GM23338 (cell line): ENCODE data around the gene COX14. TPM values are rescaled to one million over a fixed set of nuclear protein-coding genes. Genes with fewer than 3 reads are reported as not detected.

Source experiments
- ATAC-seq: fragments of 200-7000 bp; cut with Tn5 transposase; 3 replicates; pipeline ENCODE4 v1.9.1; 2020
- DNase-seq: peaks from one replicate; pipeline ENCODE4 v3.0.0-alpha.2; 2015; ENCODE audit warnings: low spot score
- H2AFZ ChIP-seq: fragments of 200-600 bp; sonication (generic); 2 replicates; pipeline ENCODE4 v1.8.0; 2016; ENCODE audit warnings: antibody characterized with exemption, mild to moderate bottlenecking, moderate library complexity
- H3F3A ChIP-seq: fragments of 200-600 bp; sonication (generic); replicated peaks from 2 replicates; pipeline ENCODE4 v1.8.0; 2017; ENCODE audit warnings: antibody characterized with exemption, mixed run types, low read depth
- H3K27ac ChIP-seq: fragments of 200-600 bp; sonication (generic); 2 replicates; pipeline ENCODE4 v1.6.1; 2016; ENCODE audit warnings: low read depth
- H3K27me3 ChIP-seq: fragments of 200-600 bp; sonication (generic); 2 replicates; pipeline ENCODE4 v1.8.0; 2016; ENCODE audit warnings: mild to moderate bottlenecking, mixed run types, moderate library complexity; ENCODE audit not compliant: insufficient read depth
- H3K36me3 ChIP-seq: fragments of 200-600 bp; sonication (generic); 2 replicates; pipeline ENCODE4 v1.8.0; 2016; ENCODE audit warnings: mild to moderate bottlenecking; ENCODE audit not compliant: insufficient read depth
- H3K4me1 ChIP-seq: fragments of 200-600 bp; sonication (generic); 2 replicates; pipeline ENCODE4 v1.8.0; 2016; ENCODE audit warnings: mild to moderate bottlenecking, moderate library complexity; ENCODE audit not compliant: insufficient read depth
- H3K4me2 ChIP-seq: fragments of 200-600 bp; sonication (generic); 2 replicates; pipeline ENCODE4 v1.7.1; 2017; ENCODE audit warnings: mixed run types
- H3K4me3 ChIP-seq: fragments of 200-600 bp; sonication (generic); 2 replicates; pipeline ENCODE4 v1.6.1; 2016; ENCODE audit warnings: mixed run types
- H3K79me2 ChIP-seq: fragments of 200-600 bp; sonication (generic); replicated peaks from 2 replicates; pipeline ENCODE4 v1.8.0; 2017; ENCODE audit warnings: mild to moderate bottlenecking; ENCODE audit not compliant: insufficient read depth
- H3K9me2 ChIP-seq: fragments of 200-600 bp; sonication (generic); 2 replicates; pipeline ENCODE4 v1.8.0; 2017; ENCODE audit not compliant: insufficient read depth
- H4K20me1 ChIP-seq: fragments of 200-600 bp; sonication (generic); replicated peaks from 2 replicates; pipeline ENCODE4 v1.8.0; 2017; ENCODE audit warnings: mild to moderate bottlenecking; ENCODE audit not compliant: insufficient read depth
- H3K27ac Mint-ChIP-seq: 2 replicates; pipeline ENCODE4 v1.8.0; 2020; ENCODE audit warnings: inconsistent platforms, mild to moderate bottlenecking, moderate library complexity, mixed read lengths
- H3K27me3 Mint-ChIP-seq: 3 replicates; pipeline ENCODE4 v1.8.0; 2022; ENCODE audit warnings: low read depth, mild to moderate bottlenecking, moderate library complexity, mixed read lengths, inconsistent platforms; ENCODE audit not compliant: insufficient read depth, poor library complexity
- H3K36me3 Mint-ChIP-seq: 3 replicates; pipeline ENCODE4 v1.8.0; 2021; ENCODE audit warnings: low read depth, mild to moderate bottlenecking, inconsistent platforms, moderate library complexity, mixed read lengths
- H3K4me1 Mint-ChIP-seq: 3 replicates; pipeline ENCODE4 v1.8.0; 2020; ENCODE audit warnings: mild to moderate bottlenecking, inconsistent platforms, mixed read lengths
- H3K4me3 Mint-ChIP-seq: 3 replicates; pipeline ENCODE4 v1.8.0; 2021; ENCODE audit warnings: moderate library complexity, mild to moderate bottlenecking, inconsistent platforms, mixed read lengths
- H3K9me3 Mint-ChIP-seq: 3 replicates; pipeline ENCODE4 v1.8.0; 2020; ENCODE audit warnings: moderate library complexity, mild to moderate bottlenecking, inconsistent platforms, mixed read lengths
- CTCF ChIP-seq, 2 experiments: fragments of 200-600 bp in 1 of 2; sonication (generic) in 1 of 2; conservative IDR thresholded peaks; 2 replicates each; pipeline versions ENCODE4 v1.5.1 to v1.6.1; 2016 to 2017; ENCODE audit warnings: antibody characterized with exemption in 2 of 2, low read depth in 2 of 2, mild to moderate bottlenecking in 2 of 2, moderate library complexity in 1 of 2
- EZH2 ChIP-seq: fragments of 200-600 bp; sonication (generic); IDR thresholded peaks from one replicate; pipeline ENCODE4 v1.8.0; 2017; ENCODE audit warnings: antibody characterized with exemption, mild to moderate bottlenecking, low read depth; ENCODE audit not compliant: unreplicated experiment
- EZH2phosphoT487 ChIP-seq: fragments of 200-600 bp; sonication (generic); IDR thresholded peaks from one replicate; pipeline ENCODE4 v1.8.1; 2018; ENCODE audit warnings: antibody characterized with exemption; ENCODE audit not compliant: unreplicated experiment
- JUNB ChIP-seq: IDR thresholded peaks from one replicate; pipeline ENCODE4 v1.6.1; 2016; ENCODE audit warnings: antibody characterized with exemption; ENCODE audit not compliant: unreplicated experiment
- NANOG ChIP-seq: IDR thresholded peaks from 2 replicates; pipeline ENCODE4 v1.6.1; 2016; ENCODE audit warnings: antibody characterized with exemption, borderline replicate concordance
- POLR2AphosphoS5 ChIP-seq: IDR thresholded peaks from 2 replicates; pipeline ENCODE4 v1.6.1; 2016; ENCODE audit warnings: antibody characterized with exemption, low read depth
- REST ChIP-seq: IDR thresholded peaks from one replicate; pipeline ENCODE4 v1.6.1; 2018; ENCODE audit warnings: antibody characterized with exemption; ENCODE audit not compliant: unreplicated experiment
- STAT1 ChIP-seq: IDR thresholded peaks from one replicate; pipeline ENCODE4 v1.6.1; 2016; ENCODE audit warnings: antibody characterized with exemption; ENCODE audit not compliant: unreplicated experiment
- ZNF331 ChIP-seq: fragments of 250-450 bp; sonication (Bioruptor Pico); IDR thresholded peaks from 2 replicates; pipeline ENCODE4 v1.5.0; 2020; ENCODE audit warnings: low read depth, mild to moderate bottlenecking, moderate library complexity
- polyA plus RNA-seq: library from polyadenylated mRNA; unstranded; fragments of >200 nt; fragmentation: Nextera tagmentation; extraction: Ambion mirVana; gene quantifications from 2 replicates; pipeline ENCODE4 v1.2.1, GENCODE V29; 2016
- total RNA-seq: library from RNA; depleted of rRNA; stranded (reverse); fragments of >200 nt; shearing (Covaris generic); gene quantifications from 2 replicates; pipeline ENCODE4 v1.2.3, GENCODE V29; 2014
- TF ChIP-seq, protein P1 (sequence below): IDR thresholded peaks from 2 replicates; pipeline ENCODE4 v1.6.1; 2016; ENCODE audit warnings: antibody characterized with exemption

Gene COX14
- total and polyA plus RNA-seq, 2 experiments from 2014 or later: 43.7 to 73.5 TPM

- TF ChIP-seq REST (no peak), JUNB (no peak)
These were observed 11.5 kb upstream of the COX14 start (continued) for GRCh38 chr12:50100561-50100960.

DNA sequence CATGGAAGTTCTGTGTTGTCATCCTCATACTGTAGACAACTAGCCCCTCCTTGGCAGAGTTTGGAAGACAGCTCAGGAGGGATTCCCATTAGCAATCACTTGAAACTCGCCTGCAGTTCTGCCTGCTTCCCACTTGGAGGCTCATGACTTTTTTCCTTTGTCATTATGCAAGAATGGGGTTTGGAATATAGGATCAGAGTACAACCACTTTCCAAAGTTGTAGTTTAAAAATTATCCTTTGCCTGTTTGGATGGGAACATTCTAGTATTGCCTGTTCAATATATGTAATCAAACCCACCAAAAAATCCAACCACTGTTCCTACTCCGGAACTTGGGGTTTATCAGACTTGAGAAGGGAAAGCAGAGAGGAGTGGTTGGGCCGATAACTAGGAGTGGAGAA, 10.4 kb upstream of the COX14 start:
- peak; percentile 74 for ATAC-seq
- Mint-ChIP-seq H3K9me3 (no peaks in the 10 kb centered on the region), H3K27me3 (peaks cover 9% of the 10 kb centered on the region), H3K36me3 (peaks cover 47% of the 10 kb centered on the region), H3K4me1 (peaks cover 39% of the 10 kb centered on the region), H3K4me3 (no peak overlapping the region), H3K27ac (peak overlapping the region; percentile 97)
- peaks cover 12% of the 10 kb centered on the region; the same call in 1 of the 2 replicates for H3K4me1 ChIP-seq
- no peak overlapping the region for H2AFZ ChIP-seq
- no peaks in the 10 kb centered on the region for H3K9me2 ChIP-seq
- H3K36me3 ChIP-seq: peaks cover 25% of the 10 kb centered on the region
- H3K79me2 ChIP-seq: no peaks in the 10 kb centered on the region
- no peaks in the 10 kb centered on the region; the same call in 1 of the 2 replicates for H4K20me1 ChIP-seq
- peak; percentile 91 for DNase-seq
- peaks cover 8% of the 10 kb centered on the region; the same call in 1 of the 2 replicates for H3F3A ChIP-seq
- no peaks in the 10 kb centered on the region for H3K27me3 ChIP-seq
- H3K4me3 ChIP-seq: no peak overlapping the region
- H3K27ac ChIP-seq: 0 out of 2 replicates have a peak overlapping the region, but pooled peaks have one; percentile 12
- TF ChIP-seq, protein P1, sequence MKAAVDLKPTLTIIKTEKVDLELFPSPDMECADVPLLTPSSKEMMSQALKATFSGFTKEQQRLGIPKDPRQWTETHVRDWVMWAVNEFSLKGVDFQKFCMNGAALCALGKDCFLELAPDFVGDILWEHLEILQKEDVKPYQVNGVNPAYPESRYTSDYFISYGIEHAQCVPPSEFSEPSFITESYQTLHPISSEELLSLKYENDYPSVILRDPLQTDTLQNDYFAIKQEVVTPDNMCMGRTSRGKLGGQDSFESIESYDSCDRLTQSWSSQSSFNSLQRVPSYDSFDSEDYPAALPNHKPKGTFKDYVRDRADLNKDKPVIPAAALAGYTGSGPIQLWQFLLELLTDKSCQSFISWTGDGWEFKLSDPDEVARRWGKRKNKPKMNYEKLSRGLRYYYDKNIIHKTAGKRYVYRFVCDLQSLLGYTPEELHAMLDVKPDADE: no peak
- TF ChIP-seq CTCF (conservative IDR thresholded peaks at IDR 0.05; ENCODE audit: low read depth in 2 of 2): peak; percentile 55 to 70
- no peak overlapping the region for H3K4me2 ChIP-seq

GRCh38 chr12:50102131-50102531, 9.9 kb upstream of the COX14 start:
- Mint-ChIP-seq H3K9me3 (no peaks in the 10 kb centered on the region), H3K4me3 (no peak overlapping the region), H3K27me3 (peaks cover 9% of the 10 kb centered on the region), H3K4me1 (peaks cover 39% of the 10 kb centered on the region), H3K36me3 (peaks cover 43% of the 10 kb centered on the region), H3K27ac (0 out of 2 replicates have a peak overlapping the region, but pooled peaks have one; percentile 60)
- Histone ChIP-seq H3K9me2 (no peaks in the 10 kb centered on the region), H3K4me2 (no peak overlapping the region), H3F3A (peaks cover 8% of the 10 kb centered on the region; the same call in 1 of the 2 replicates), H3K4me1 (peaks cover 12% of the 10 kb centered on the region; the same call in 1 of the 2 replicates), H3K4me3 (no peak overlapping the region), H4K20me1 (no peaks in the 10 kb centered on the region; the same call in 1 of the 2 replicates), H3K36me3 (peaks cover 20% of the 10 kb centered on the region), H2AFZ (no peak overlapping the region), H3K27ac (no peak overlapping the region), H3K79me2 (no peaks in the 10 kb centered on the region), H3K27me3 (no peaks in the 10 kb centered on the region)
- DNase-seq (no peak), ATAC-seq (no peak)
- TF ChIP-seq STAT1: no peak
- TF ChIP-seq NANOG: no peak
- TF ChIP-seq REST: no peak
- TF ChIP-seq POLR2AphosphoS5: no peak
- TF ChIP-seq EZH2: no peak
- no peak for TF ChIP-seq ZNF331 (CRISPR knock-in tag)
- TF ChIP-seq, protein P1: no peak
- TF ChIP-seq EZH2phosphoT487: no peak
- no peak for TF ChIP-seq JUNB
